Suprapubic skin (tissue), 4 donors: ENCODE results near the gene LARGE1.

Experiments
- EP300 ChIP-seq: sonication (generic); formaldehyde crosslinking; IDR thresholded peaks from one replicate; pipeline ENCODE4 v1.6.1; 2017; ENCODE audit warnings: antibody characterized with exemption
- POLR2AphosphoS5 ChIP-seq, 3 donors: sonication (generic); formaldehyde crosslinking; IDR thresholded peaks; one replicate each; pipeline ENCODE4 v1.6.1; 2017; ENCODE audit warnings: antibody characterized with exemption in 3 of 3
- TF ChIP-seq, protein P1 (sequence below), 2 donors: fragments of 200-600 bp in 1 of 2; fragments of 450-650 bp in 1 of 2; sonication (generic) in 1 of 2; IDR thresholded peaks; one replicate each; pipeline ENCODE4 v1.5.1; 2016 to 2019; ENCODE audit warnings: antibody characterized with exemption in 2 of 2, mild to moderate bottlenecking in 1 of 2, moderate library complexity in 1 of 2

DNA sequence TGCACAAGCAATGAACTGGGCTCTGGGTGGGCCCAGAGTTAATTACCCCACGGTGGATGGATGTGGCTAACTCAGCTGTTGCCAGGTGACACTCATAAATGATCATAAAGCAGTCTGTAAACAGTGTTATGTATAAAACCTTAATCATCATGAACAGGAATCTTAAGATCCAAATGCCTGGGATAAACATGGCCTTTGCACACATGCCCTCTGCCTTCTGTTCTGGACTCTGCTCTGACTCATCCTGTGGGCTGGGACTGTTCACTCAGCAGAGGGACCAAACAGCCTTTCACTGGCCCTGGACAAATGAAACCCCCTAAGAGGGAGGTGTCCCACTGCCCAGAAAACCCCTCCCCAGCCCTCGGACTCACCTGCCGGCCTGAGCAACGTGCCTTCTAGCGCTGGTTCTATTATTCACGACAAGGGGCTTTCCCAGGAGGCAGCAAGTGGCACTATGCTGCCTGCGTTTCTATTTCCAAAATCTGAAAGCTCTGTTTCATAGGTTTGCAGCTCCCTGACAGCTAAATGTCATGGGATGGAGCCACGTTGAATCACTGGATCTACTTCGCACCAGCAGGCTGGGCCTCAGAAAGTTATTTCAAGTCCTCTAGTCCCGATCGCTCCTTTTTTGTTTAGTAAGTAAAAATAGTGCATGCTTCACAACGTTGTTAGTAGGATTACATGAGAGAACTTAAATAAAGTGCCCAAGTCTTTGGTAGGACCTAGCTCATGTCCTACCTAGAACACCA lies 53.0 kb downstream of the LARGE1 start:
- TF ChIP-seq EP300, result no peak
- TF ChIP-seq, protein P1, sequence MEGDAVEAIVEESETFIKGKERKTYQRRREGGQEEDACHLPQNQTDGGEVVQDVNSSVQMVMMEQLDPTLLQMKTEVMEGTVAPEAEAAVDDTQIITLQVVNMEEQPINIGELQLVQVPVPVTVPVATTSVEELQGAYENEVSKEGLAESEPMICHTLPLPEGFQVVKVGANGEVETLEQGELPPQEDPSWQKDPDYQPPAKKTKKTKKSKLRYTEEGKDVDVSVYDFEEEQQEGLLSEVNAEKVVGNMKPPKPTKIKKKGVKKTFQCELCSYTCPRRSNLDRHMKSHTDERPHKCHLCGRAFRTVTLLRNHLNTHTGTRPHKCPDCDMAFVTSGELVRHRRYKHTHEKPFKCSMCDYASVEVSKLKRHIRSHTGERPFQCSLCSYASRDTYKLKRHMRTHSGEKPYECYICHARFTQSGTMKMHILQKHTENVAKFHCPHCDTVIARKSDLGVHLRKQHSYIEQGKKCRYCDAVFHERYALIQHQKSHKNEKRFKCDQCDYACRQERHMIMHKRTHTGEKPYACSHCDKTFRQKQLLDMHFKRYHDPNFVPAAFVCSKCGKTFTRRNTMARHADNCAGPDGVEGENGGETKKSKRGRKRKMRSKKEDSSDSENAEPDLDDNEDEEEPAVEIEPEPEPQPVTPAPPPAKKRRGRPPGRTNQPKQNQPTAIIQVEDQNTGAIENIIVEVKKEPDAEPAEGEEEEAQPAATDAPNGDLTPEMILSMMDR (IDR thresholded peaks at IDR 0.05), result no peak
- no peak for TF ChIP-seq POLR2AphosphoS5 (IDR thresholded peaks at IDR 0.05)
